Hindlimb muscle (tissue), 1 donor: ENCODE measurements around the gene NR1I2. TPM values are rescaled to one million over a fixed set of nuclear protein-coding genes. Genes with fewer than 3 reads are reported as not detected.

Experiments
- DNase-seq: peaks from one replicate; pipeline ENCODE4 v3.0.0-alpha.2; 2013
- polyA plus RNA-seq: library from polyadenylated mRNA; unstranded; fragments of 120-200 nt; gene quantifications from one replicate; pipeline ENCODE4 v1.2.1, GENCODE V29; 2013; ENCODE audit not compliant: insufficient read length

The NR1I2 gene
- 0.43 TPM for polyA plus RNA-seq

DNA sequence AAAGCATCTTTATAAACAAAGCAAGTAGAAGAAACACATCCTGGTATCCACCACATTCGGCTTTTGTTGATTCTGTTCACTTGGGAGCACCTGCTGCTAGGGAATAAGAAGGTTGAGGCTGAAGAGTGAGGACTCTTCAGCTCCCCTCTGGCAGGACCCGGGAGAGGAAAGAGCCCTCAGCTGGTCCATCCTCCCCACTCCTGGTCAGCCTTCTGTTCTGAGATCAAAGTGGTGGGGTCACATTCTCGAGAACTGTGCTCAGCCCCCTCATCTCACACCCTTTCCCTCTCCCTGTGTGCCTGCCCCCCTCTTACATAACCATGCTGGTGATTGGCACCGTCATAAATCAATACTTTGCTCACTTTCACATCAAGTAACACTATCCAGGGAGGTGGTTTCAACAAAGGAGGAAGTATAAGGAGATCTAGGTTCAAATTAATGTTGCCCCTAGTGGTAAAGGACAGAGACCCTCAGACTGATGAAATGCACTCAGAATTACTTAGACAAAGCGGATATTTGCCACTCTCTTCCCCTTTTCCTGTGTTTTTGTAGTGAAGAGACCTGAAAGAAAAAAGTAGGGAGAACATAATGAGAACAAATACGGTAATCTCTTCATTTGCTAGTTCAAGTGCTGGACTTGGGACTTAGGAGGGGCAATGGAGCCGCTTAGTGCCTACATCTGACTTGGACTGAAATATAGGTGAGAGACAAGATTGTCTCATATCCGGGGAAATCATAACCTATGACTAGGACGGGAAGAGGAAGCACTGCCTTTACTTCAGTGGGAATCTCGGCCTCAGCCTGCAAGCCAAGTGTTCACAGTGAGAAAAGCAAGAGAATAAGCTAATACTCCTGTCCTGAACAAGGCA is at the start of gene NR1I2:
Gene NR1I2, plus strand, starts transcription at position 772 of the 869 bp plus-strand sequence.
- DNase-seq, result no peak

DNA sequence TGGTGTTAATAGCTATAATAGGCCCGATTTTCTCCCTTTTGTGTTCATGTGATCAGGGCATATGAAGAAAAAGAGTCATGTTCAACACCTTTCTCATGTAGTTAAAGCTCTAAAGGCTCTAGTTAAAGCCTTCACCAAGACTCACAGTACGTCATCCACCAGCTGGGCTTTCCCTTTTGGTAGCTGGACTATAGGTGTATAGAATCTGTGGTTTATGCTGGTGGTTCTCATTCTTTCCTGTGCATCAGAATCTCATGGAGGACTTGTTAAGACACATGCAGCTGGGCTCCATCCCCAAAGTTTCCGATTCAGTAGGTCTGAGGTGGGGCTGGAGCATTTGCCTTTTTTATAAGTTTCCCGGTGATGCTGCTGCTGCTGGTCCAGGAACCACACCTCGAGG is 48.1 kb upstream of the NR1I2 start:
- DNase-seq, result no peak

DNA sequence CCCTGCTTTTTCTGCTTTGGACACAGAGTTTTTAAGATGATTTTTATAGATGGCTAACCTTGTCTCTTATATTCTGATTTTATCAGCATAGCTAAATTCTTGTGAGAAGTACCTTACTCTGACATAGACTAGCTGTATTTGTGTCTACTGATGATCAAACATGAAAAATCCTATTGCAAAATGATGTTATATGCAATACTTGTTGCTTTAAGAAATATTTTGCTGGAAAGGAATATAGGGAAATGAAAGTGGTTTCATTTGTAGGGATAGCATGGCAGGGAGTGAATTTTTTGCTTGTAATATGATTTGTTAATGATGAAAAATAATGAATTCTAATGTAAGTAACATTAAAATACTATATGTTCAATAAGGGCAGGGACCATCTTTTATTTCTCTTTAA is 43.2 kb upstream of the NR1I2 start:
- no peak for DNase-seq

DNA sequence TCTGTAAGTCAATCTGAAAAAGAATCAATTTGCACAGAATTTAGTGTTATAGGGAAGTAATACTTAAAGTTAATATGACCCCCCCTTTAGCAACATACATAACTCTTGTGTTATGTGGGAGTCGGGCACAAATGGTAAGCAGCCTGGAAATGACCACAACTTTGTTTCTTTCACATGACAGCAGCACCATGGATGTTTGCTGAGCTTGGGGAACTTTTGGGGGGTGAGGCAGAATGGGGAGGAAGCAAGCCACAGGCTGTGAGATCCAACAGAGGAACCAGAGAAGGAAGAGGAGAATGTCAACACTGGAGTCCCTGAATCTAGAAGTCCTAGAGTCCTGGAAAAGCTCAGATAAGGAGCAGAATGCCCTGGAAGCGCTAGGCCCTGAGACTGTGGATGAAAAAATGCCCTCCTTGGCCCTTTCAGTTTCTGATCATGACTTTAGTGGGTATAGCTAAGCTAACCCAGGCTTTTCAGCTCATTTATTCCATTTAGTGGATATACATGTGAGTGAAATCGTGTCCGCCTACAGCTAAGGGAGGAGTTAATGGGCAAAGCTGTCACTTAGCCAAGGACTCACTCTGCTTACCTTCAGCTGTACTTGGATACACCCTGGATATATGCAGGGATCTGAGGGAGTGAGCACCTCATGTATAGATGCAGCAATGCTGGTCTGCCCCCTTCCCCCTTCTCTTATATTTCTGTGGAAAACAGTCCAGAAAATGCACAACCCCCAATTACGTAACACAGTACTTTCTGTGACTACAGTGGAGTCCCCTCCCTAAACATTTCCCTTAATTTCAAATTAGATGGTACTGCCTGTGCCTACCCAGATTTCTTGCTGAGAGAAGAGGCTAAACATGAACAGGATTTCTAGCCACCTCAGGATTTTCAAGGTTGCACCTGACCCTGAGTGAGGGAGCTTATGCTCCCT is 40.0 kb upstream of the NR1I2 start:
- DNase-seq, result no peak

DNA sequence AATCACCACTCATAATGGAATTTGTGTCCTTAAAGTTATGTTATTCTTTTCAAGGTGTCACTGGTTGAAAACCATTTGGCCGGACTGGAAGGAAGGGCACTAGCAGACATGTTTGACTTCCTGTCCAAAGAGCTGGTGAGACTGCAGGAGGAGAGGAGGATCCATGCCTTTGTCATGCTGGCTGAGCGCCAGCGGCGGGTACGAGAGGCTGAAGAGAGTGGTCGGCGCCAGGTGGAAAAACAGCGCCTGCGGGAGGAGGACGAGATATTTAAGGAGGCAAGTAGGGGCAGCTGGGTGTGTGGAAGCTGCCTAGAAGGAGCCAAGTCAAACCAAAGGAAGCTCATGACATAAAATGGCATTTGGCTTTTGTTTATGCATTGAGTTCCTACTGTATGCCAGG is 38.0 kb upstream of the NR1I2 start:
- no peak for DNase-seq

DNA sequence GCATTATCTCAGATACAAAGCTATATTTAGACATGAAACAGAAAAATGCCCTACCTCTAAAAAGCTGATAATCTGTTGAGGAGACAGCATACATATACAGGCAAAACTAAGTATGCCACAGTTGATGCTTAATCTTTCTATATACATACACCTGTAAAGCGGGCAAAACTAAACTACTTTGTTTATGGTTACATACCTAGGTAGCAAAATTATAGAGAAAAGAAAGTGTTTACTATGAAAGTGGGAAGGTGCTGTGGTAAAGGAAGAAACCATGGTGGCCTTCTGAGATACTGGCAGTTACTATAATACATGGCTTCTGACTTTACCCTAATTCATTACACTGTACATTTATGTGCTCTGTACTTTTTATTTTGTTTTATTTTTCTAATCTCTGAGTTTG is 36.0 kb upstream of the NR1I2 start:
- DNase-seq, result no peak

DNA sequence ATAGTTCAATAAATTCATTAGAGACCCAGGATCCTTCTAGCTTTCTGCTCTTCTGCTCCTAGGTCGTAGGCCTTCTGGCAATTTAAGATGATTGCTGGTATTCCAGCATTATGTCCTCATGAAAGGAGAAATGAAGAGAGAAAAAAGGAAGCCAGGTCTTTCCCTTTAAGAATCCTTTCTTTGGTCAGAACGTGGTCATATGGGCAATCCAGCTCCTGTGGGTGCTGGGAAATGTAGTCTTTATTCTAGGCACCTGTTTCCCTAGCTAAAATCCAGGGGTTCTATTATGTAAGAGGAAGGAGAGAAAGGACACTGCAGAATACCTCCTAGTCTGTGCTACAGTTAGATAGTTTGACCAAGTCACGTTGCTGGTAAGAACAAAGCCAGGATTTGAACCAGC is 35.5 kb upstream of the NR1I2 start:
- no peak for DNase-seq

DNA sequence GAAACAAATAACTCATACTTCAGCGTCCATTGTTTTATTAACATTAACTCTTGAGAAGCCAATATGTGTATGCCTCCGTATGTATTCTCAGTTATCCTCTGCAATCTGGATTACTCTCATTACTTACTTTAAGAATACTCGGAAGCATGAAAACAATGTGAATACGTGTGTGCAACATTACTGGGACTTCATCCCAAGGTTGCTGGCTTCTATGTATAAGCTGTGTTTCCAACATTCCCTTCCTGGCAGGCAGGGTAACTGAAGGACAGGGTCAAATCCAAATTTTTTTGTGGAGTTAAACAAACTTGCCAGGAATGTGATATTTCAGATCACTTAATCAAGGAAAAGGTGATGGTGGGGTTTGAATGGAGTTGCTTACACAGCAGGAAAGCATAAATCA is 34.5 kb upstream of the NR1I2 start:
- DNase-seq, result peak; percentile 26

DNA sequence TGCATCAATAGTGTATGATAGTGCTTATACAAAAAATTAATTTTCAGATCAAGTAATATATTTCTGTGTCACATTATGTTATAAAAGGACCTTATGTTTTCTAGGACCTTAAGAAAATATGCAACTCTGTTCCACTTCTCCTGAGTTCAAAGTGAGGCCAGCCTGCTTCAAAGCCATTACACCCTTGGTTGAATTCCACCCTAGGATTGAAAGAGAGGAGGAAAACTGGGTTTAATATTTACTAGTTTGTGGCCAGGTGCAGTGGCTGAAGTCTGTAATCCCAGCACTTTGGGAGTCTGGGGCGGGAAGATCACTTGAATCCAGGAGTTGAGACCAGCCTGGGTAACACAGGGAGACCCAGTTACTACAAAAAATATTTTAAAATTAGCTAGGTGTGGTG is 32.9 kb upstream of the NR1I2 start:
- no peak for DNase-seq

DNA sequence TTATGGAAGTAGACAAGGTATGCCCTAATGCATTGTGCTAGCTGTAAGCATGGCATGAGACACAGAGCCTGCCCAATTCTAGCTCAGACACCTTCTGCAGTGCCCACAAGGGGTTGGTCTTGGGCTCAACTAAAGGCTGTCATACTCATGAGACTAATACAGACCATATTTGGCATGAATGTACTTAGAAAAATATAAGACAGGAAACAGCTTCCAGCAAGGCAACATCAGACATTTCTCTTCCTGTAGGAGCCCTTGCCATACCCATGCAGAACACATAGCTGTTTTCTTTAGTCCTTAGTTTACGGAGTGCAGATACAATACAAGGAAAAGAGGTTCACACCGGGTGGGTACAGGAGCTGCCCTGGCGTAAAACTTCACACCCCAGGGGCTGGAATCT is 30.5 kb upstream of the NR1I2 start:
- no peak for DNase-seq

DNA sequence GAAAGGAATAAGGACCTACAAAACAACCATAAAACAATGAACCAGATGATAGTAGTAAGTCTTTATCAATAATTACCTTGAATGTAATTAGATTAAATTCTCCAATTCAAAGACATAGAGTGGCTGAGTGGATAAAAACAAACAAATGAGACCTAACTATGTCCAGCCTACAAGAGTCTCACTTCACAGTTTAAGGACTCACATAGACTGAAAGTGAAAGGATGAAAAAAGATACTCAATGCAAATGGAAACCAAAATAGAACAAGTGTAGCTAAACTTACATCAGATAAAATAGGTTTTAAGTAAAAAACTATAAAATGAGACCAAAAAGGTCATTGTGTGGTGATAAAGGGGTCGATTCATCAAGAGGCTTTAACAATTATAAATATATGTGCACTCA is 21.9 kb upstream of the NR1I2 start:
- DNase-seq, result no peak

DNA sequence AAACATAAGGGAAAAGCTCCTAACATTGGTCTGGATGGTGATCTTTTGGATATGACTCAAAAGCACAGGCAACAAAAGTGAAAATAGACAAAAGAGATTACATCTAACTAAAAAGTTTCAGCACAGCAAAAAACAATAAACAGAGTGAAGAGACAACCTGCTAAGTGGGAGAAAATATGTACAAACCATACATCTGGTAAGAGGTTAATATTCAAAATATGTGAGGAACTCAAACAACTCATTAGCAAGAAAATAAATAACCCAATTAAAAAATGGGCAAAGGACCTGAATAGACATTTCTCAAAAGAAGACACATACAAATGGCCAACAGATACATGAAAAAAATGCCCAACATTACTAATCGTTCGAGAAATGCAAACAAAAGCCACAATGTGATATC is 19.0 kb upstream of the NR1I2 start:
- no peak for DNase-seq

DNA sequence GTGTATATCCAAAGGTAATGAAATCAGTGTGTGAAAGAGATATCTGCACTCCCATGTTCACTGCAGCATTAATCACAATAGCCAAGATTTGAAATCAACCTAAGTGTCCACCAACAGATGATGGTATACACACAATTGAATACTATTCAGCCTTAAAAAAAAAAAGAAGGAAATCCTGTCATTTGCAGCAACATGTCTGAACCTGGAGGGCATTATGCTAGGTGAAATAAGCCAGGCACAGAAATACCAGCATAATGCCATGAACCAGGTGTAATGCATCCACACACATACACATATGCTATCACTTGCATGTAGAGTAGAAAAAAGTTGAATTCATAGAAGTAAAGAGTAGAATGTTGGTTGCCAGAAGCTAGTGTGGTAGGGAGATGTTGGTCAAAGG is 18.4 kb upstream of the NR1I2 start:
- DNase-seq, result no peak

DNA sequence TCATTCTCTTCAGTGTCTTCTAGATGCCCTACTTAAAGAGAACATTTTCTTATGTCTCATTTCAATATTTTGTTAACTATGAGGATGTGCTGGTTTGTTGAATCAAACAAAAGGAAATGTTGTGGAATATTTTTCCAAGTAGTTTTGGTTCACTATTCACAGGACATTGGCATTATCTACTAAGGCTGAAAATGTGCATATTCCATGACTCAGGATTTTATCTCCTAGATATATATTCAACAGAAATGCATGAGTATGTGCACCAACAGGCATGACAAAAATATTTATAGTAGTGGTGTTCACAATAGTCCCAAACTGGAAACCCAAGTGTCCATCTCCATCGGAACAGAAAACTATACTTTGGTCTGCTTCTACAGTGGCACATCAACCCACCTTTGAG is 16.7 kb upstream of the NR1I2 start:
- DNase-seq, result no peak

DNA sequence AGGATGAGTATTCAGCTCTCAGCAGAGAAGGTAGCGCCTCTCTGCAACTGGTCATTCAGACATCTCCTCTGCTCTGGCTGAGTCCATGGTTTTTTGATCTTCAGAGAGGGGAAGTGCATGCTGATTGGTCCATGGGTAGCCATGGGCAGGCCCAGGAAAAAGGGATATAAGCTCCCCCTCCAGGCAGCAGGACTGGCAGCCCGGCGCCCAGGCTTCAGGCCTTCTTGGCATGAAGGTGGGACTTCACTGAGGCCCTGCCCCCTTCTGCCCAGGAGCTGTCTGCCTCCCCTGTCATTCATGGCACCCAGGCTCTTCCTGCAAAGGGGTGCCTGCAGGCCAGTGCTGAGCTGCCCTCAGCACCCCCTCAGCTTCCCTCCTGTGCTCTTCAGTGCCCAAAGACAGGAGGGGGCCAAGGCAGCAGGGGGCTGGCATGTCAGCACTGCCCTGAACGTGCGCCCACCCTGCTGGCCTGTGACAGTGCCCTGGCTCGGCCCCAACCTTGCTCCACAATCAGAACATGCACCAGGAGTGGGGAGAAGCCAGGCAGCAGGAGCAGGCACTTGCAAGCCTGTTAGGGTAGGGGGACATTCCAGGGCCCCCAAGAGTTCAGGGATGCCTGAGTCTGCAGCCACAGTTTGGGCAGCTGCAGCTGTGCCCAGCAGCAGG is 13.8 kb upstream of the NR1I2 start:
- DNase-seq, result no peak

DNA sequence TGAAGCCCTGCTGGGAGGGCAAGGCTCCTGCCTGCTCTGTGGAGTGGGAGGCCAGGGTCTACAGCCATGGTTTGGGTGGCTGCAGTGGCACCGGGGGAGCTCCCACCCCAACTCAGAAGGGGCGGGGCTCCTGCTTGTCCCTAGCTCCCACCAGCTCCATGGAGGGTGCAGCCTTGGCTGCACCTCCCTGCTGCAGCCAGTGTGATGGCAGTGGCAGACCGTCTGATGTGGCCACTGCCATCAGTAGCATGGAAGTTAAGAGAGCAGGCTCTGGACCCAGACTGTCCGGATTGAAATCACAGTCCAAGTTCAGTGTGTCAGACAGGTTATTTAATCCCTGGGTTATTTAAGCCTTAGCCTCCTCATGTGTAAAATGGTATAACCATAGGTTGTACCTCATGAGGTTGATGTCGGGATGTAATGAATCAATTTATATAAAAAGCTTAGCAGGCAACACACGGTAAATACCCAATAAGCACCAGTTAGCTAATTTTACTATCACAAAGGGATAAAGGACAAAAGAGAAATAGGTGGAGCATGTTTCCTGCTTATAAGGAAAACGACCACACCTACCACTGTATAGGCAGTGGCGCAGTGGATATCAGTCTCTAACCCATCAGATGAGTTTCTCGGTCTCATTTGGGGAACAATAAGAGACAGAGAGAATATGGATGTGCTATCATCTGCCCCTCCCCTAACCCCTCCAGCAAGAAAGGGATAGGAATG is 13.1 kb upstream of the NR1I2 start:
- DNase-seq, result no peak

DNA sequence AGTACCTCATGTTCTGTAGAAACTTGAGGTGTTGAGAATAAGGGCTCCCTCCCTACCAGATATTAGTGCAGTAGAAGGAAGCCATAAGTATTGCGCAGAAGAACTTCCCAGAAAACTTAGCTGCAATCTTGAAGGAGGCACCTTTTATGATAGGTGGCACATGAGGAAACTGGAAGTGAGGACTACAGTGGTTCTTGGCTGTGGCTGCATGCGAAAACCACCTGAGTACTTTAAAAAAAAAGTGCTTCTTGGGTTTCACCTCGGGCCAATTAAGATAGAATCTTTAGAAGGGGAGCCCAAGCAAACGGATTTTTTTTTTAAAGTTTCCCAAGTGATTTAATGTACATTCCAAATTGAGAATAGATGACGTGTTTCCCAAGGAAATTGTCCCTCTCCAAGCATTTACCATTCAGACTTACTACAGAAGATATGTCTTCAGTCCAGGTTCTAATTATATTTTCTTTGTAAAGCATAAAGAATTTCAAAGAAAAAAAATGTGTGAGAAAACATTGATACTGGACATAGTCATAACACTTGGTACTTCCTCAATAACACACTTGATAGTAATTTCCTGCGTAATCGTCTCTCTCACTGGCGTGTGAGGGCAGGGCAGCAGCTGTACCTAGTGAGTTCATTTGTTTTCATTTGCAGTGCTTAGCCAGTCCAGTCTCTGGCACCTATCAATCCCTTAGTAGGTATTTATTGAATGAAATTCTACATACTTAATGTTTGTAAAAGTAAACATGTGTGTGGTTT is 12.3 kb upstream of the NR1I2 start:
- no peak for DNase-seq

DNA sequence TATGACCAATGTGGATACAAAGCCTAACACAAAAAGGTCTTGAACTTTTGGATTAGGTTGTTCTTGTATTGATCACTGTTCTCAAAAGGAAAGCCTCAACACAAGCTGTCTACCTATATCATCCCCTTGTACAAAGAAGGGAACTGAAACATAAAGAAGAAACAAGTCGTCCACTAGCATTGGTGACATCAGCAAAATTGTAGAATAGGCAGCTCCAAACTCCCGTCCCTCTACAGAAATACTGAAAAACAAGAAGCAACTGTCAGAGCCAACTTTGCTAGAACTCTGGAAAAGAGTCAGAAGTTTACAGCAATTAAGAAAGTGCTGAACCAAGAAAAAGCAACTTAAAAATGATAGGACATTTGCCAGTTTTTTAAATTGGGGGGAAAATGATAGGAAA is 7.5 kb upstream of the NR1I2 start:
- DNase-seq, result no peak

DNA sequence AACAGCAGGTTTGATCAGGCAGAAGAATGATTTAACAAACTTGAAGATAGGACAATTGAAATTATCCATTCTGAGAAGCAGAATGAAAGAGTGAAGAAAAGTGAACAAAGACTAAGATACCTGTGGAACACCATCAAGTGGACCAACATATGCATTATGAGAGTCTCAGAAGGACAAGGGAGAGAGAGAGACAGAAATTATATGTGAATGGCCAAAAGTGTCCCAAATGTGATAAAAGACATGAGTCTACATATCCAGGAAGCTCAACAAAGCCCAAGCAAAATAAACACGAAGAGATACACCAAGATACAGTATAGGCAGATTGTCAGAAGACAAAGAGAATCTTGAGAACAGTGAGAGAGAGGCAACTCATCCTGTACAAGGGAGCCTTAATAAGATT is 5.6 kb upstream of the NR1I2 start:
- no peak for DNase-seq

DNA sequence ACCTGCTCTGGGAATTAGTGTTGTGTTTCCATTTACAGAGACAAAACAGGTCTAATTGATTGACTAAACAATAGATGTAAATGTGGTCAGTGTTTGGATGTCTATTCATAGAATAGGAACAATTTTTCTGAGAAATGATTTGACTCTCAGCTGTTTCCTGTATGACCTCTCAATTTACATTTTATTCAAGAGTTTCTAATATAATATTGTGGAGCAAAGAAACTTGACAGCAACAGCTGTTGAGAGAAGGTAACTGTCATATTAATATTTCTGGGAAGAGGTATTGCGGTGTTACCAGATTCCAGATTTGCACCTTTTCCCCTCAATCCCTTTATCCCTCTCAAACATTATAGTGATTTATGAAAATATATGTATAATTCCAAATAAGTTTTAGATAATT is 3.7 kb upstream of the NR1I2 start:
- no peak for DNase-seq

DNA sequence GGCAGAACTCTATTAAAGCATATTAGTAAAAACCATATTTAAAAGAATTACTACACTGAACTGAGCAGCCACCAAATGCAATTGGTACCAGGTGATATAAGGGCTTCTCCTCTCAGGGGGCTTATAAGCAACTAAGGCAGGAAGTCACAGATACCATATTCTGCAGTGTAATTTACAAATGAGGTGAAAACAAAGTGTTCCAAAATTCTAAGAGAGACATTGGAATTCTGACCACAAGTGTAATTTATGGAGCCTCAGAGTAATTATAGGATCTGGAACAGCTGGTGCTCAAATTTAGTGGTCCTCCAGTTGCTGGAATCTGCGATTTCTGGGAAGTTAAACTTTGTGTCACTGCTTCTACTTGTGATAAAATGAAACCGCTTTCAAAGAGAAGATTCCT is 3.1 kb upstream of the NR1I2 start:
- DNase-seq, result no peak
